WERI-Rb-1 (cell line): ENCODE measurements around the gene GLIS1.

Experiments used
- DNase-seq: peaks from one replicate; pipeline ENCODE4 v3.0.0-alpha.2; 2020
- H3K27ac ChIP-seq: fragments of 250-450 bp; sonication (Bioruptor Pico); 2 replicates; pipeline ENCODE4 v1.5.1; 2020; ENCODE audit warnings: mild to moderate bottlenecking, moderate library complexity
- H3K27me3 ChIP-seq: fragments of 250-450 bp; sonication (Bioruptor Pico); 2 replicates; pipeline ENCODE4 v1.5.1; 2021; ENCODE audit warnings: mild to moderate bottlenecking, low read depth, moderate library complexity; ENCODE audit not compliant: insufficient read depth, severe bottlenecking
- H3K36me3 ChIP-seq: fragments of 250-450 bp; sonication (Bioruptor Pico); 2 replicates; pipeline ENCODE4 v1.5.1; 2020; ENCODE audit warnings: mild to moderate bottlenecking, moderate library complexity
- H3K4me3 ChIP-seq: 2 replicates; pipeline ENCODE4 v1.5.1; 2011; ENCODE audit warnings: low read depth, mild to moderate bottlenecking, control low read depth, low read length
- H3K9me3 ChIP-seq: fragments of 250-450 bp; sonication (Bioruptor Pico); 2 replicates; pipeline ENCODE4 v1.5.1; 2021; ENCODE audit warnings: mild to moderate bottlenecking, moderate library complexity; ENCODE audit not compliant: severe bottlenecking
- TF ChIP-seq, protein P1 (sequence below): IDR thresholded peaks from 2 replicates; pipeline ENCODE4 v1.5.1; 2011; ENCODE audit warnings: low read depth, mild to moderate bottlenecking, control low read depth, inconsistent platforms, low read length

Gene GLIS1

GRCh38 chr1:53482441-53483153 lies 256.4 kb downstream of the GLIS1 start:
- Histone ChIP-seq H3K27me3 (no peaks in the 10 kb centered on the region), H3K9me3 (peaks cover 6% of the 10 kb centered on the region), H3K36me3 (no peaks in the 10 kb centered on the region), H3K27ac (no peak overlapping the region), H3K4me3 (no peak overlapping the region)
- TF ChIP-seq, protein P1, sequence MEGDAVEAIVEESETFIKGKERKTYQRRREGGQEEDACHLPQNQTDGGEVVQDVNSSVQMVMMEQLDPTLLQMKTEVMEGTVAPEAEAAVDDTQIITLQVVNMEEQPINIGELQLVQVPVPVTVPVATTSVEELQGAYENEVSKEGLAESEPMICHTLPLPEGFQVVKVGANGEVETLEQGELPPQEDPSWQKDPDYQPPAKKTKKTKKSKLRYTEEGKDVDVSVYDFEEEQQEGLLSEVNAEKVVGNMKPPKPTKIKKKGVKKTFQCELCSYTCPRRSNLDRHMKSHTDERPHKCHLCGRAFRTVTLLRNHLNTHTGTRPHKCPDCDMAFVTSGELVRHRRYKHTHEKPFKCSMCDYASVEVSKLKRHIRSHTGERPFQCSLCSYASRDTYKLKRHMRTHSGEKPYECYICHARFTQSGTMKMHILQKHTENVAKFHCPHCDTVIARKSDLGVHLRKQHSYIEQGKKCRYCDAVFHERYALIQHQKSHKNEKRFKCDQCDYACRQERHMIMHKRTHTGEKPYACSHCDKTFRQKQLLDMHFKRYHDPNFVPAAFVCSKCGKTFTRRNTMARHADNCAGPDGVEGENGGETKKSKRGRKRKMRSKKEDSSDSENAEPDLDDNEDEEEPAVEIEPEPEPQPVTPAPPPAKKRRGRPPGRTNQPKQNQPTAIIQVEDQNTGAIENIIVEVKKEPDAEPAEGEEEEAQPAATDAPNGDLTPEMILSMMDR, result no peak
- DNase-seq, result no peak

- H3K27me3 ChIP-seq, result no peaks in the 10 kb centered on the region
- H3K4me3 ChIP-seq, result no peak overlapping the region
- H3K27ac ChIP-seq, result no peak overlapping the region
- TF ChIP-seq, protein P1, result no peak
- H3K9me3 ChIP-seq, result peaks cover 6% of the 10 kb centered on the region
- no peak for DNase-seq
- no peaks in the 10 kb centered on the region for H3K36me3 ChIP-seq
Observed at GRCh38 chr1:53481456-53481855, 257.5 kb downstream of the GLIS1 start.

GRCh38 chr1:53480678-53481077 lies 258.3 kb downstream of the GLIS1 start:
- no peak for DNase-seq
- TF ChIP-seq, protein P1, result no peak
- Histone ChIP-seq H3K36me3 (no peaks in the 10 kb centered on the region), H3K9me3 (peaks cover 6% of the 10 kb centered on the region), H3K4me3 (no peak overlapping the region), H3K27me3 (no peaks in the 10 kb centered on the region), H3K27ac (no peak overlapping the region)

DNA sequence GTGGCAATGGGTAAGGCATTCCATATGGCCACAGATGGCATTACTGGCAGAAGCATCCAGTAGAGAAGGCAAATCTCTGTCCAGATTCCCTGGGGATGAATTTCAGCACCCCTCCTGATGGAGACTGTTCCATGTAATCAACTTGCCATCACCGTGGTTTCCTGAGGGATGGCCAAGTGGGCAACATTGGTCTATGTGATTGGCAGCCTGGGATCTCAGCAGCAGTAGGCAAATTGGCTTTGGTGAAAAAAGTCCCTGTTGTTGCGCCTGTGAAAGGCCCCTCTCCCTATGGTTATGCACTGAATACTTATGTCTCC lies 260.5 kb downstream of the GLIS1 start:
- no peak for DNase-seq
- Histone ChIP-seq H3K36me3 (no peaks in the 10 kb centered on the region), H3K4me3 (no peak overlapping the region), H3K27me3 (no peaks in the 10 kb centered on the region), H3K27ac (no peak overlapping the region), H3K9me3 (peaks cover 6% of the 10 kb centered on the region)
- TF ChIP-seq, protein P1, result no peak

- Histone ChIP-seq H3K27ac (no peak overlapping the region), H3K9me3 (peaks cover 6% of the 10 kb centered on the region), H3K36me3 (no peaks in the 10 kb centered on the region), H3K4me3 (no peak overlapping the region), H3K27me3 (no peaks in the 10 kb centered on the region)
- no peak for DNase-seq
- TF ChIP-seq, protein P1, result no peak
Observed at GRCh38 chr1:53477651-53478501, 261.1 kb downstream of the GLIS1 start.
